ENCODE measurements around the gene TFDP1. TPM values are rescaled to one million over a fixed set of nuclear protein-coding genes. Genes with fewer than 3 reads are reported as not detected.
A peak's percentile ranks its signal among the peaks of the same experiment; 100 is the strongest.

The TFDP1 gene
- total RNA-seq, 4 donors from 2014 or later, result 19.2 to 45.3 (median 34.1) TPM

- TF ChIP-seq CTCF (IDR thresholded peaks at IDR 0.05) (no peak), POLR2A (IDR thresholded peaks at IDR 0.05) (no peak), EP300 (IDR thresholded peaks at IDR 0.05) (no peak)
- Histone ChIP-seq H3K27me3 (no peaks in the 10 kb centered on the region), H3K27ac (peak overlapping the region; percentile 40 to 81 (median 66)), H3K4me1 (peaks cover 0 to 44% (median 17%) of the 10 kb centered on the region in 4 donors), H3K9me3 (no peaks in the 10 kb centered on the region), H3K36me3 (peaks cover 0 to 46% (median 0%) of the 10 kb centered on the region in 3 donors), H3K4me3 (no peak overlapping the region)
- DNase-seq (ENCODE audit: low spot score in 2 of 2), result no peak
- WGBS, 2 donors, result 54 to 64% methylated on average over 21 to 22 of the region's 22 CpGs
Measured at GRCh38 chr13:113545931-113546516, 38.5 kb upstream of the TFDP1 start.

- TF ChIP-seq POLR2A (IDR thresholded peaks at IDR 0.05), result no peak
- no peak for TF ChIP-seq CTCF (IDR thresholded peaks at IDR 0.05)
- TF ChIP-seq EP300 (IDR thresholded peaks at IDR 0.05), result no peak
- DNase-seq (ENCODE audit: low spot score in 2 of 2), result peak in 1 of 2 donors; percentile 26
- Histone ChIP-seq H3K27ac (peak overlapping the region; percentile 40 to 81 (median 66)), H3K36me3 (peaks cover 0 to 48% (median 0%) of the 10 kb centered on the region in 3 donors), H3K9me3 (no peaks in the 10 kb centered on the region), H3K4me3 (no peak overlapping the region), H3K27me3 (no peaks in the 10 kb centered on the region), H3K4me1 (peaks cover 0 to 44% (median 17%) of the 10 kb centered on the region in 4 donors)
- WGBS, 2 donors, result 38 to 43% methylated on average over 18 to 19 of the region's 19 CpGs
Measured at GRCh38 chr13:113546571-113547237, 37.8 kb upstream of the TFDP1 start.

GRCh38 chr13:113547238-113547971, 37.1 kb upstream of the TFDP1 start:
- Histone ChIP-seq H3K9me3 (no peaks in the 10 kb centered on the region), H3K27me3 (no peaks in the 10 kb centered on the region), H3K36me3 (peaks cover 0 to 52% (median 0%) of the 10 kb centered on the region in 3 donors), H3K4me3 (no peak overlapping the region), H3K4me1 (peaks cover 0 to 44% (median 17%) of the 10 kb centered on the region in 4 donors), H3K27ac (peak overlapping the region; percentile 19 to 81 (median 66))
- DNase-seq (ENCODE audit: low spot score in 2 of 2), result peak in 1 of 2 donors; percentile 43
- WGBS, 2 donors, result 72 to 76% methylated on average over 27 of the region's 27 CpGs
- TF ChIP-seq CTCF (IDR thresholded peaks at IDR 0.05) (no peak), EP300 (IDR thresholded peaks at IDR 0.05) (no peak), POLR2A (IDR thresholded peaks at IDR 0.05) (no peak)

GRCh38 chr13:113548171-113548641, 36.3 kb upstream of the TFDP1 start:
- TF ChIP-seq CTCF (IDR thresholded peaks at IDR 0.05) (no peak), EP300 (IDR thresholded peaks at IDR 0.05) (no peak), POLR2A (IDR thresholded peaks at IDR 0.05) (no peak)

More at GRCh38 chr13:113548171-113548641, 36.3 kb upstream of the TFDP1 start:
- Histone ChIP-seq H3K27me3 (no peaks in the 10 kb centered on the region), H3K36me3 (peaks cover 0 to 56% (median 0%) of the 10 kb centered on the region in 3 donors), H3K9me3 (no peaks in the 10 kb centered on the region), H3K4me1 (peaks cover 0 to 44% (median 17%) of the 10 kb centered on the region in 4 donors), H3K27ac (peak overlapping the region in 3 of 4 donors; percentile 19 to 80 (median 43)), H3K4me3 (peak overlapping the region in 1 of 4 donors; percentile 13)
- DNase-seq (ENCODE audit: low spot score in 2 of 2), result no peak
- 82 to 90% methylated on average over 24 to 32 of the region's 32 CpGs for WGBS, 2 donors
